Measurements from ENCODE around the gene MCC.

Gene MCC

DNA sequence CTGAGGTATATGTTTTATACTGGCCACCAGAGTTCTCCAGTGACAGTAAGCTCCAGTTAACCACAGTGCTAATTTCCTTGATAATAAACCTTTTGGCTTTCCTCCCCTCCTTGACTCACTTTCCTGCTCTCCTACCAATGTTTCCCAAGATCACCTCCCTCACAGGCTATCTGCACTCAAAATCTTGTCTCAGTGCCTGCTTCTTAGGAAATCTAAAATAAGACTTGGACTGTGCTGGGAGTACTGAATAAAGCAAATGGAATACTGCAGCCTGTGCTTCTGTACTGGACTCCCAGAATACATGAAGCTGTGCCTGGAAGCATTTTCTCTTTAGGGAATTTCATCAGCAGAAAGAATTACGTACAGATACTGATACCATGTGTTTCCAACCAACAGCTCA lies 513.4 kb downstream of the MCC start:
- TF ChIP-seq, protein P1, sequence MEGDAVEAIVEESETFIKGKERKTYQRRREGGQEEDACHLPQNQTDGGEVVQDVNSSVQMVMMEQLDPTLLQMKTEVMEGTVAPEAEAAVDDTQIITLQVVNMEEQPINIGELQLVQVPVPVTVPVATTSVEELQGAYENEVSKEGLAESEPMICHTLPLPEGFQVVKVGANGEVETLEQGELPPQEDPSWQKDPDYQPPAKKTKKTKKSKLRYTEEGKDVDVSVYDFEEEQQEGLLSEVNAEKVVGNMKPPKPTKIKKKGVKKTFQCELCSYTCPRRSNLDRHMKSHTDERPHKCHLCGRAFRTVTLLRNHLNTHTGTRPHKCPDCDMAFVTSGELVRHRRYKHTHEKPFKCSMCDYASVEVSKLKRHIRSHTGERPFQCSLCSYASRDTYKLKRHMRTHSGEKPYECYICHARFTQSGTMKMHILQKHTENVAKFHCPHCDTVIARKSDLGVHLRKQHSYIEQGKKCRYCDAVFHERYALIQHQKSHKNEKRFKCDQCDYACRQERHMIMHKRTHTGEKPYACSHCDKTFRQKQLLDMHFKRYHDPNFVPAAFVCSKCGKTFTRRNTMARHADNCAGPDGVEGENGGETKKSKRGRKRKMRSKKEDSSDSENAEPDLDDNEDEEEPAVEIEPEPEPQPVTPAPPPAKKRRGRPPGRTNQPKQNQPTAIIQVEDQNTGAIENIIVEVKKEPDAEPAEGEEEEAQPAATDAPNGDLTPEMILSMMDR (IDR thresholded peaks at IDR 0.05; ENCODE audit: low read depth, low read length, missing control alignments), result no peak
- no peak for DNase-seq (ENCODE audit: low read depth)
- in situ Hi-C loops (cut with HindIII; ENCODE audit: low sequenced_read_pairs), result no loop called here
- H3K4me3 ChIP-seq (ENCODE audit: low read depth, low read length), result no peak overlapping the region

DNA sequence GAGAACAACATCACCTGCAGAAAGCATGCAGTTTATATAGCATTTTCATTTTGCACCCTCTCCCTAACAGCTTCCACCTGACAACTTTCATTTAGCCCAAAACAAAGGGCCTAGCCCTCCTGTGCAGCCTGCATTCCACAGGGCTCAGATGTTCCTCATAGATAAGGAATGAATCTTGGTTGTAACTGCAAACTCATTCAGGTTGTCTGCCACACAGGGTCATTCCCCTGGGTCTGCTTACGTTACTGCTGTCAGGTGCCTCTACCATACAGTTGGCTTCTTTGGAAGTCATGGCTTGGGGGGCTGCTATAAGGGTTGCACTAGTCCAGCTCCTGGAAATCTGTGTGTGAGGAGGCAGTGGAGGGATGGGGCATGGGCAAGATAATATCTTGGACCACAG lies 514.3 kb downstream of the MCC start:
- in situ Hi-C loops (cut with HindIII; ENCODE audit: low sequenced_read_pairs), result no loop called here
- H3K4me3 ChIP-seq (ENCODE audit: low read depth, low read length), result no peak overlapping the region
- no peak for DNase-seq (ENCODE audit: low read depth)
- TF ChIP-seq, protein P1 (IDR thresholded peaks at IDR 0.05; ENCODE audit: low read depth, low read length, missing control alignments), result no peak

DNA sequence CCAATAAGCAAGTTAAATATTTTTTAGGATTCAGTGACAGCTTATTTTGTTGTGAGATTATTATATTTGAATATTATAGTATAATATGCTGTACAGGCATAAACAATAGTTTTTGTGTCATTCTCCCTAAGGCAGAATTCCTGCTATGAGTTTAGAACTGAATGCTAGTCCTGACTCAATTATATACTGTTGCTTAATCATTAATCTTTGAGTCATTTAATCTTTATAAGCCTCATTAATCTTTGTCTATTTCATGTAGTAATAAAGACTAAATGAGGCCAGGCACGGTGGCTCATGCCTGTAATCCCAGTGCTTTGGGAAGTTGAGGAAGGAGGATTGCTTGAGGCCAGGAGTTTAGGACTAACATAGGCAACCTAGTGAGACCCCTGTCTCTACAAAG lies 515.2 kb downstream of the MCC start:
- in situ Hi-C loops (cut with HindIII; ENCODE audit: low sequenced_read_pairs), result no loop called here
- no peak for DNase-seq (ENCODE audit: low read depth)
- no peak overlapping the region for H3K4me3 ChIP-seq (ENCODE audit: low read depth, low read length)
- TF ChIP-seq, protein P1 (IDR thresholded peaks at IDR 0.05; ENCODE audit: low read depth, low read length, missing control alignments), result no peak

Measured in astrocyte of the cerebellum (primary cell).